ENCODE measurements around the gene MYH7.
"Not testable (repeated sequence)": the region's sequence is repeated elsewhere in the genome, so short reads cannot be mapped to it uniquely, and the experiment has no call there.

The MYH7 gene

DNA sequence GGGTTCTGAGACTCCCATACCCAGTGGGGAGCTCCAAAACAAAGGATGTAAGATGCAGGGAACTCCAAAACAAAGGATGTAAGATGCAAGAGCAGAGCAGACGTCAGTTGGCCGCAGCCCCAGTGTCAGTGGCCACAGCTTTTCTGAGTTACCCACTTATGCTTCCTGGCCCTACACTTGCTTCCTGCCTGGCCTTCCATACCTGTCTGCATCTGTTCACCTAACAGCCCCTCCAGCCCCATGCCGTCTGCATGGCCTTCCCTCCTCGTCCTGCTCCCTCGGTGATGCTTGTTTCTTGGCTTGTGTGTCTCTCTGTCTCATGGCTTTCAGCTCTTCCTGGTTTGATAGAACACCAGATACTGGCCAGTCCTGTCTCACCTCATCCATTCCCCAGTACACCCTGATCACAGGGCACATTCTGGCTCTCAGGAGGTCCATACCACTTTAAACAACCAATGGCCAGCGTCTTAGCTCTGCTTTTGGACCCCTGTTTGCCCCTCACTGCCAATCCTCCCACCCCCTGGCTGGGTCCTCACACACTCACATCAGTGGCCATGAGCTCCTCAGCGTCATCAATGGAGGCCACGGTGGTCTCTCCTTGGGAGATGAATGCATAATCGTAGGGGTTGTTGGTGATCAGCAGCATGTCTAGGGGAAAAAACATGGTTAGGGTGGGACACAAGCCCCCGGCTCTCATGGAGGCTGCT is 5.3 kb downstream of the MYH7 start:
- no peak for DNase-seq

DNA sequence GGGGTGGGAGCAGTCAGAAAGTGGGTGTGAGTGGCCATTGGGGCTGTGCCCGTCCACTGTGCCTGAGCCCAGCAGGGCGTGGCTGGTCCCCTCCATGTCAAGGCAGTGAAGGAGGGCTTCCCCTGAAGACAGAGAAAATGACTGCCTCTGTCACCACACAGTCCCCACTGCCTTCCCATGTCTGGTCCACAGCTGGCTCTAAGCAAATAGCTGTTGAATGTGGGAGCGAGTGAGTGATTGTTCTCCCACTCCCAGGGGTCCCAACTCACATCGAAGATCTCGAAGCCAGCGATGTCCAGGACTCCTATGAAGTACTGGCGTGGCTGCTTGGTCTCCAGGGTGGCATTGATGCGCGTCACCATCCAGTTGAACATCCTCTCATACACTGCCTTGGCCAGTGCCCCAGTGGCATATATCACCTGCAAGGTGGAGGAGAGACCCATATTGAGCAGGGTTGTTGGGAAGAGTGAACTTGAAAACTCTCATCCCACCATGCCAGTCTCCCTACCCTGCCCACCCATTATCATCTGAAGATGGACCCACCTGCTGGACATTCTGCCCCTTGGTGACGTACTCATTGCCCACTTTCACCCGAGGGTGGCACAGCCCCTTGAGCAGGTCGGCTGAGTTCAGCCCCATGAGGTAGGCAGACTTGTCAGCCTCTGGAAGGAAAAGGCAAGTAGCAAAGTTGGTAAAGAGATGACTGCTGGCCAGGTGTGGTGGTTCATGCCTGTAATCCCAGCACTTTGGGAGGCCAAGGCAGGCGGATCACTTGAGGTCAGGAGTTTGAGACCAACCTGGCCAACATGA is 6.6 kb downstream of the MYH7 start:
- no peak for DNase-seq

DNA sequence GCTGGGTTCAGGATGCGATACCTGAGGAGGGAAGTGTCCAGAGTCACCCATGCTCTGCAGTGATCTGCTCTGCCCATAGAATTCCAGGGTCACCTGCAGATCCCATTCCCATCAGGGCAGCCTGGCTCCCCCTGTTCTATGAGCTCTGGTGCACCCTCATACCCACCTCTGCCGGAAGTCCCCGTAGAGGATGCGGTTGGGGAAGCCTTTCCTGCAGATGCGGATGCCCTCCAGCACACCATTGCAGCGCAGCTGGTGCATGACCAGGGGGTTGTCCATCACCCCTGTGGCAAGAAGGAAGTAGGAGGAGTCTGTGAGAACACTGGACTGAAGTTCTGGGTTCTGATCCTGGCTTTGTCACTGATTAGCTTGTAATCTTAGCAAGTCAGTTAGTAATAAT is 9.7 kb downstream of the MYH7 start:
- DNase-seq: not testable (repeated sequence)

DNA sequence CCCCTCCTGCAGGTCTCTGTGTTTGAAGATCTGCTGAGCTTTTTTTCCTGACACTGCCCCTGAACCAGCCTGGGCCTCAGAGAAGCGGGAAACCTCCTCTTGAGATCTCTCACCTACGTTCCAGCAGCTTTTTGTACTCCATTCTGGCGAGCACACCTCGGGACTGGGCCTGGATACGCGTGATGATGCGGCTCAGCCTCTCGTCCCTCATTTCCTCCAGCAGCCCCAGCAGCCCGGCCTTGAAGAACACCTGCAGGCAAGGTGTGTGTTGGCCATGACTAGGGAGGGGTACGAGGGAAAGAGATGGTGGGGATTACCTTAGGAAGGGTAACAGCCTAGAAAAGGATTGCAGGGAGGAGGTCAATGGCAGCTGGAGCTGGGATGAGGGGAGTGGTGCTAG is 10.3 kb downstream of the MYH7 start:
- no peak for DNase-seq

DNA sequence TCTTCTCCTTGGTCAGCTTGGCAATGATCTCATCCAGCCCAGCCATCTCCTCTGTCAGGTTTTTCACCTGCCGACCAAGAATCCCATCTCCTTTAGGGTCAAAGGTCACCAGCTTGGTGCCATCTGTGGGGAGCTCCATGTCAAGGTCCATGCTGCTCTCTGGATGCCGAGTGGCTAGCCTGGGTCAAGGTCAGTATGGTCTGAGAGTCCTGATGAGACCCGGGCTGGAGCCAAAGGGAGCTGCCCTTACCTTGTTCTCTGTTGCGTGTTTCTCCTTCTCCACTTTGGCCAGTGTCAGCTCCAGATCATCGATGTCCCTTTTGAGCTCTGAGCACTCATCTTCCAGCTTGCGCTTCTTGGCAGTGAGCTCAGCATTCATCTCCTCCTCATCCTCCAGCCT is 11.8 kb downstream of the MYH7 start:
- no peak for DNase-seq

DNA sequence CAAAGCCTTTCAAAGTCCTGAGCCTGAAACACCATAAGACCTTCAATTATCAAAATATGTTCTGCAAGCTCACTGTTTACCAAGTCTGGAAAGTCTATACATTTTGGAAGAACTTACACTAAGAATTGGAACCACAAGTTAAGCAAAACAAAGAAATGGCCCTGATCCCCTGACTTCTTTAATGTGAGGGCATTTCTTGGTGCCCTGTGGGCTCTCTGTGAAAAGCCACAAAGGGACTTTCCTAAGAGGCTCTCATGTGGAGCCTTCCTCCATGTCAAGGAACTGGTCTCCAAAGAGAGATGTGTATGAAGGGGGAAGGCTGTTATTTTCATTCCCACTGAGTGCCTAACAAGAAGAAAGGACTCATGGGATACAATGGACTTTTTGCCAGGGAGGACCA is 13.9 kb downstream of the MYH7 start:
- no peak for DNase-seq

DNA sequence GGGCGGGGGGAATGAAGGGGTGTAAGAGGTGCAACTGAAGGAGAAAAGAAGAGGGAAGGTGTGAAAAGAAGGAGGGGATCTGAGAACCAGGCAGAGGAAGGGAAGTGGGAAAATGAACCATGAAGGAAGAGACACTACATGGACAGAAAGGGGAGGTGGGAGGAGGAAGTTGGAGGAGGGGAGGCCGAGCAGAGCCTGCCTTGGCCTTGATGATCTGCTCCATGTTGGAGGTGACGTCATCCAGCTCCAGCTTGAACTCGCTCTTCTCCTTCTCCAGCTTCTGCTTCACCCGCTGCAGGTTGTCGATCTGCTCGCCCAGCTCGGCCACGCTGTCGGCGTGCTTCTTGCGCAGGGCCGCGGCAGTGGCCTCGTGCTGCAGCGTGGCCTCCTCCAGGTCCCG is 15.8 kb downstream of the MYH7 start:
- not testable (repeated sequence) for DNase-seq

DNA sequence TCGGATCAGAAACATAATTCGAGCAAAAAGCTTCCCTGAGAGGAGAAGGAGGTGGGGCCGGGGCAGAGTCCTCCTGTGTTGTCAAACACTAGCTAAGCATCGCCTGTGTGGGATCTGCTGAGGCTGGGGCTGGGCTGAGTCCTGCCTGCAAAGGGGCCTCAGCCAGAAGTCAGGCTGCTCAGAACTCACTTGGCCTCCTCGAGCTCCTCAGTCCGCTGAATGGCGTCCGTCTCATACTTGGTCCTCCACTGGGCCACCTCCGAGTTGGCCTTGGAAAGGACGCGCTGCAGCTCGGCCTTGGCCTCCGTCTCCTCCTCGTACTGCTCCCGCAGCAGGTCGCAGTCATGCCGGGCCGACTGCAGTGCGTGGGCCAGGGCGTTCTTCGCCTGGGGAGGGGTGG is 17.4 kb downstream of the MYH7 start:
- no peak for DNase-seq

DNA sequence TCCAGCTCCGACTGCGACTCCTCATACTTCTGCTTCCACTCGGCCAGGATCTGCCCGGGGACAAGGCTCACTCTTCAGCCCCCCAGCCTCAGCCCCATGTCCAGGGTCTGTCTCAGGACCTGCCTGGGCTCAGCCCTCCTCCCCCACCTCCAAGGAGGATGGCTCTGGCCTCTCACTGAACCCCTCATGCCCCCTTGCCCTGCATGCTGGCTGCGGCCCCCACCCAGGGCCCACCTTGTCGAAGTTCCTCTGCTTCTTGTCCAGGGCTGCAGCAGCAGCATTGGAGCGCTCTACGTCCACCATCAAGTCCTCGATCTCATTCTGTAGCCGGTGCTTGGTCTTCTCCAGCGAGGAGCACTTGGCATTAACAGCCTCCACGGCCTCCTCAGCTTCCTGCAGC is 18.2 kb downstream of the MYH7 start:
- not testable (repeated sequence) for DNase-seq

DNA sequence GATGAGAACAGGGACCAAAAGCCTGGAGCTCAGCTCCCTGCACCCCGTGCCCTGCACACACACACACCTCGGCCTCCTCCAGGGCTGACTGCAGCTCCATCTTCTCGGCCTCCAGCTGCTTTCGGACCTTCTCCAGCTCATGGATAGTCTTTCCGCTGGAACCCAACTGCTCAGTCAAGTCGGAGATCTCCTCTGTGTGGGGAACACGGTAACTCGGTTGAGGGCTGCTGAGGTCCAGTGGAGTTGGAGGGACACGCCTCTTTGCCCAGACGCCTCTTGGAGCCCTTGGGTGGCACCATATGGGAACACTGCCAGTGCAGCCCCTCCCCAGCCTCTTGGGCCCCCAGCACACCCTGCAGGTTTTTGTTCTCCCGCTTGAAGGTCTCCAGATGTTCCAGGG is 18.7 kb downstream of the MYH7 start:
- DNase-seq: no peak

DNA sequence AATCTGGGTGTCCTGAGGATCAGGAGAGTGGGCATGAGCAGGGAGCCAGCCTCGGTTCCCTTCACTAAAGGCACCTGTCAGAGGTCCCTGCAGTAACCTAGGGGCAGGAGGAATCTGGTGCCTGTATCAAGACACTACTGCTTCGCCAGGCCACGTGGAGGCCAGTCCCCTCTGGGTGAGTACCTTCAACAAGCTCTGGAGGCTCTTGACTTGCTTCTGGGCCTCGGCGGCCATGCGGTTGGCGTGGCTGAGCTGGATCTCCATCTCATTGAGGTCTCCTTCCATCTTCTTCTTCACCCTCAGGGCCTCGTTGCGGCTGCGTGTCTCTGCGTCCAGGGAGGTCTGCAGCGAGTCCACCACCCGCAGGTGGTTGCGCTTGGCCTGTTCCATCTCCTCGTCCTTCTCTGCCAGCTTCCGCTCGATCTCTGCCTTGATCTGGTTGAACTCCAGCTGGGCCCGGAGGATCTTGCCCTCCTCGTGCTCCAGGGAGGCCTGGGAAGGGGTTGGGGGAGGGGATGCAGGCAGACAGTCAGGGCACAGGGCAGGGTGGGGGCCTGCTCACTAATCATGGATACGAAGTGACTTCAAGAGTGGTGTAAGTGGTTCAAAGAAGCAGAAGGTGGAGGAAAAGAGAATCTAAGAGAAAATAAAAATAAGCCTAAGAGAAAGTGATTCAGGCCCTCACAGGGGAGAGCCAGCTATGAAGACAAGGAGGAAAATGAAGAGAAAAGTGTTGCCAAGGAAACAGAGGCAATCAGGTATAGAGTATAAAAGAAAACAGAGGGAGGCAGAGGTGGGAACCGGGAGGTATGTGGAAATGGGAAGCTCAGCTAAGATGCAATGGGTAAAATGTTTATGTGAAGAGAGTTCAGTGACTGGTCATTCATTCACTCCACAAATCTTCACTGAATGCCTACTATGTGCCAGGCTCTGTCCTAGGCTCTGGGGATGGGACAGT is 19.4 kb downstream of the MYH7 start:
- no peak for DNase-seq

DNA sequence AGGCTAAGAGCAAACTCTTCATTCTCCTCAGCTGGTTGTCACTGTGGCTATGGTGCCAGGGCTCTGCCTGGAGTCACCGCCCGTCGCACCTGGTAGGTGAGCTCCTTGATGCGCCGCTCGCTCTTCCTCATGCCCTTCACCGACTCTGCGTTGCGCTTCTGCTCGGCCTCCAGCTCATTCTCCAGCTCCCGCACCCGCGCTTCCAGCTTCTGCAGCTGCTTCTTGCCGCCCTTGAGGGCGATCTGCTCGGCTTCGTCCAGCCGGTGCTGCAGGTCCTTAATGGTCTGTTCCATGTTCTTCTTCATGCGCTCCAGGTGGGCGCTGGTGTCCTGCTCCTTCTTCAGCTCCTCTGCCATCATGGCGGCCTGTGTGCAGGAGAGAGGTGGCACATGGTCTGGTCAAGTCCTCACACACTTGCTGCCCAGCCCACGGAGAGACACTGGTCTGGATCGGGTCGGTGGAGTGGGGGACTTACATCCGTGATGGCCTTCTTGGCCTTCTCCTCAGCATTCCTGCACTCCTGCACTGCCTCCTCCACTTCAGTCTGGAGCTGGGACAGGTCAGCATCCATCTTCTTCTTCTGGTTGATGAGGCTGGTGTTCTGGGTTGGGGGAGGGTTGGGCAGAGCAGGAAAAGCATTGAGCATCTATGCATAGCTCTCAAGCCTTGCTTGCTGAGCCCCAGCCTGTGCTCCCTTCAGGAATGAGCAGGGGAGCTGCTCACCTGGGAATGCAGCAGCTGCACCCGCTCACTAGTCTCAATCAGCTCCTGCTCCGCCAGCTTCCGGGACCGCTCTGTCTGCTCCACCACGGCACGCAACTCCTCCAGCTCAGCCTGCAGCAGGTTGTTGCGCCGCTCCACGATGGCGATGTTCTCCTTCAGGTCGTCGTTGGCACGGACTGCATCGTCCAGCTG is 20.3 kb downstream of the MYH7 start:
- no peak for DNase-seq

DNA sequence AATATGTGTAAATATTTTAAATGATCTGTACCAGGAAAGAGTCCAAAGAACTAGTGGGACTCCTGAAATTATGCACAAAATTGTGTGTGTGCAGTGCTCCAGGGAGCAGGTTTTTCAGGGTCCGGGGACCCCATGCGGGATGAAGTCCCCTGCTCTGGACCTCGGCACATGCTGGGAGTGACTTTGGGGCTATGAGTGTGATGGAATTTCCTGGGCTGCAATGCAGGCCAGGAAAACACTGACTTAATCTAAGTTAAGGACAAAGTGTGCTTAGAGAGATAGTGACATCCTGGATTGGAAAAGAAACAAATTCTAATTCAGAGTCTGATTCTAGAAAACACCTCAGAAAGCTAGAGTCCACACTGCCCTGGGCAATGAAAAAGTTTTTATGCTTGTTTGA is 21.2 kb downstream of the MYH7 start:
- DNase-seq: no peak

DNA sequence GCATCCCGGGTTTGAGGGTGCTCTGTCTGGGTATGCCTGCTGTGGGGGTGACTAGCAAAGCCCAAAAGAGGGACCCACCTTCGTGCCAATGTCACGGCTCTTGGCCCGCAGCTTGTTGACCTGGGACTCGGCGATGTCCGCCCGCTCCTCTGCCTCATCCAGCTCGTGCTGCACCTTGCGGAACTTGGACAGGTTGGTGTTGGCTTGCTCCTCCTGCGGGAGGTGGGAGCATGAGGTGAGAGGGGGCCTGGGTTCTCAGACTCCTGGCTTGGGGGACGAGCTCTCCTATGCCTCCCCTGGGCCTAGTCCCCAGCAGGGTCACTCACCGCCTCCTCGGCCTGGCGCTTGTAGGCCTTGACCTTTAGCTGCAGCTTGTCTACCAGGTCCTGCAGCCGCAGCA is 21.8 kb downstream of the MYH7 start:
- no peak for DNase-seq

DNA sequence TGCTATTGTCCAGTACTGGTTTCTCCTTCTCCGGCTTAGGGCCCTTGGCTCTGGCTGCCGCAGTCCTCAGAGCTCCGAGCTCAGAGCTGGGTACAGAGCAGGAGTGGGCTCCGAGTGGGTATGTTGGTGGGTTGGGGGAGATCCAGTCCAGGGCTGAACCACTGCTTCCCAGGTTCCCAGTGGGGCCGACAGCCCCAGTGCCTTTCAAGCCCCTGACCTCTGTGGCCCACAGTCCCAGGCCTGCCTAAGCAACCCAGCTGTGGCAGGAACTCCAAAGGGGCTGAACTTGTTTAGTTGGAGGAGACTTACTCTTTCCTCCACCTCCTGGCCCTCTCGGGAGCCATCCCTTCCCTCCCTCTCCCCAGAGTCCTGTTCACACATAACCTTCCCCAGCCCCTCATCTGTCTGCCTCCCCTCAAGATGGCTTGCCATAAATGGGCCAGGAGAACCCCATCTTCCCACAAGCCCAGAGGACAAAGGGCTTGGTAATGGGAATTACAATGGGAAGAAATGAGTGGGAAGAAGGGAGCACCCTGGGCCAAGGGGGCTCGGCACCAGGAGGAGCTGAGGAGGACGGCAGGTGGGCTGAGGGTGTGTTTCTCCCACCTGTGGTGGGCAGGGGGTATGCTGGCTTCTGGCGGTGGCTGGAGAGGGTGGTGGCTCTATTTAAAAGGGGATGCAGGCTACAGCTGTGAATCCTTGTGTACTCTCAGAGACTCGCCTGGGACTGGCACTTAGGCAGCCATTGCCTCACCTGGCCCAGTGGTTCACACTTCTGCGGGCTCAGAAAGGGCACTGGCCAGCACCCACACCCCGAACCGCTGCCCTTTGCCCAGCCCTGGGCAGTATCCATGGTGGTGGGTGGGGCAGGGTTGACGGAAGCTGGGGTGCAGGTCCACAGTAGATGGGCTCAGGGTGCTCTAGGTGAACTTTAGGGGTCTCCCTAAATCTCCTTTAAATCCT is 23.6 kb downstream of the MYH7 start:
- DNase-seq: no peak

DNA sequence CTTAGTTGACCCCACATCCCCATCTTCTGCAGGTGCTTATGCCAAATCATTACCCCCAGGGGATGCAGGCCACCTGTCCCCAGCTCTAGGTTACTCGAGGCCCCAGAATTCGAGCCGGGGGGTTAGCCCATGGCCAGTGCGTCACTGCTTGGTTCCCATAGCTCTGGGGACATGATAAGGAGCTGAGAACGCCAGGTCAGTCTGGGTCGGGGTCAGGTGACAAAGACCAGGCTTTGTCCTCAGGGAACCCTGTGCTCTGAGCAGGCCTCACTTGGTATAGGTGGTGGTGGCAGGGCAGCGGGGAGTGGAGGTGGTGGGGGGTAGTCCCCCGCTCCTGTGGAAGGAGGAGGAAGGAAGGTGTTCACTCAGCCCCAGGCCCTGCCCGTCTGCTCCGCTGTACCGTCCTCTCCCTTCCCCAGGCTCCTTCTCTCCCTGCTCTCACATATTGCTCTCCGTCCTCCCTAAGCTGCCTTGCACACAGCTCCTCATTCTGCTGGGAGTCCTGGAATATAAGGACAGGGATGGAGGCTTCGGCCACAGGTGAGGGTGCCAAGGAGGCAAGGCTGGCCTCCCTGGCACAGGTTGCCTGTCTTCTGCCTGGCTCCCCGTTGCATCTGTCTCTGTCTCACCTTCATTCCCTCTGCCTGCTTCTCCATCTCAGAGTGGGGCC is 25.4 kb downstream of the MYH7 start:
- no peak for DNase-seq

DNA sequence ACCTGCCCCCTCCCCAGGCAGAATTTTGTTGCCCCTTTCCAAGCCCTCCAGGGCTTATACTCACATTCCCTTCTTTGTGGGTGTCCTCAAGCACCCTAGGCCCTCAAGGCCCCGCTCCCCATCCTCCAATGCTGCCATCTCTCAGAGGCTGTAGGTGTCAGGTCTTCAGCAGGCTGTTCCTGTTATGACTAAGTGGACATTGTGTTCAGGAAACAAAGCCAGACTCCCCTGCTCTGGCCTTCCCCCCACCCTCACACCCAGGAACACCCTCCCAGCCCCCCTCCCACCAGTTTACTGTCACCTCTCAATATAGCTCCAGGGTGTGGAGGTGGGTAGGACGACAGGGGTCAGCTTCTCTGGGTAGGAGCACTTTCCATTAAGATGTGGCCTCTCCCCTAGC is 26.0 kb downstream of the MYH7 start:
- DNase-seq: no peak

DNA sequence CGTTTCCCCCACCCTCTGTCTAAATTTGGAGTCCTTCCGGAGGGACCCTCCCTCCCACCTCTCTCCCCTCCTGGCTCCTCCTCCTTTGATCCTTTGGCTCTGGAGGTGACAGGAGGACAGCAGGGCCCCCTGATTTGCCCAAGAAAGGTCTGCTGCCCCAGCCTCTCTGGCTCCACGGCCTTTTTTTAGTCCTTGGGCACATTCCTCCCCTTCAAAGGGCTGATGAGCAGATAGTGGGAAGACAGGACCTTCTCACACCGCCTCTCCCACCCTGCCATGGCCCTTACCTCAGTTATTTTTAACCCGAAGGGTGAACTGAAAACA is 27.2 kb downstream of the MYH7 start:
- no peak for DNase-seq

DNA sequence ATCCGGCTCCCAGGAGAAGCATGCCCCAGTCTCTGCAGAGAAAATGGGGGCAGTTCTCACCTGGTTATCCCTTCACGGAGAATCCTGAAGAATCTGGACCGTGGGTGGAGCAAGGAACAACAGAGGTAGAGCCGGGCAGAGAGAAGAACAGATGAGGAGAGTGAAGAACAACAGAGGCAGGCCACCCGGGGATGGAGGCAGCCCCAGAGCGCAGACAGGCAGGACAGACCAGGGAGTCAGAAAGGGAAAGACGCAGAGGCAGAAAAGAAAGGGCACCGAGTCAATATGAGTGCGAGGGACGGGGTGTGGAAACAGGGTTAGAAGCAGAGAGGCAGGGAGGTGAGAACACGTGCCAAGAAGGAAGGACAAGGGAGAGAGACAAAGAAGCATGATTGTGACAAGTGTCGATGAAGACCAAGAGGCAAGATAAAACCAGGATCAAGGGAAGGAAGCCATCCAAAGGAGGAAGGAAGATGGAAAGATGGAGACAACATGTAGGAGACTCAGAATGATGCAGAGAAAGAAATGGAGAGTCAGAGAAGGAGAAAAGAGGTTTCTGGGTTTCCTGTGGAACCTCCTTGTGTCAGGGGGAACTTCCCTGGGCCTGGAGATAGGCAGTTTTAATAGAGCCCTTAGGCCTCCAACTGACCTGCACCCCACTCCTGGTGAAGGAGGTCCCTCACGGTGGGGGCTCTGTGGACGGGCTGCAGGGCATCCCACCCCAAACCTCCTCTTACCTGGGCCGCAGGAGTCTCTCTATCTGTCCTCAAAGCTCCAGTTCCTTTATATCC is 27.7 kb downstream of the MYH7 start, which contains the start of gene MYH6:
MYH6 (minus strand) TSS at position 758 of the 791 bp plus-strand sequence. CDS start 1,050 bp downstream, outside the sequence.
- DNase-seq: no peak

Measured in NCI-H524 treated with DMSO at 0.1 percent for 48 hours (cell line).